Liver (tissue), 9 donors: ENCODE measurements around the gene ABCB4. TPM values are rescaled to one million over a fixed set of nuclear protein-coding genes. Genes with fewer than 3 reads are reported as not detected.

ENCODE experiments used
- DNase-seq: peaks from one replicate; pipeline ENCODE4 v3.0.0-alpha.2; 2017; ENCODE audit warnings: low spot score
- H3K27ac ChIP-seq, 2 donors: one replicate each; pipeline ENCODE4 v1.7.0; 2013; ENCODE audit warnings: inconsistent platforms in 2 of 2, low read length in 2 of 2, control low read depth in 1 of 2, low read depth in 1 of 2, mild to moderate bottlenecking in 1 of 2
- H3K27me3 ChIP-seq, 4 donors: one replicate each; pipeline versions ENCODE4 v1.6.1 to v1.7.0; 2013; ENCODE audit warnings: low read length in 3 of 4, inconsistent platforms in 1 of 4, mild to moderate bottlenecking in 1 of 4, moderate library complexity in 1 of 4; ENCODE audit not compliant: control insufficient read depth in 4 of 4, insufficient read depth in 4 of 4
- H3K36me3 ChIP-seq, 4 donors: one replicate each; pipeline versions ENCODE4 v1.6.1 to v1.7.0; 2013; ENCODE audit warnings: low read length in 3 of 4, mild to moderate bottlenecking in 3 of 4, low read depth in 1 of 4, moderate library complexity in 1 of 4; ENCODE audit not compliant: control insufficient read depth in 4 of 4, insufficient read depth in 3 of 4
- H3K4me1 ChIP-seq, 4 donors: one replicate each; pipeline versions ENCODE4 v1.6.1 to v1.7.0; 2013; ENCODE audit warnings: low read length in 3 of 4, mild to moderate bottlenecking in 3 of 4, moderate library complexity in 1 of 4; ENCODE audit not compliant: control insufficient read depth in 4 of 4, insufficient read depth in 4 of 4
- H3K4me3 ChIP-seq, 3 donors: one replicate each; pipeline versions ENCODE4 v1.6.1 to v1.7.0; 2013; ENCODE audit warnings: low read length in 3 of 3, control low read depth in 1 of 3, low read depth in 1 of 3, mild to moderate bottlenecking in 1 of 3
- H3K9ac ChIP-seq, 2 donors: one replicate each; pipeline ENCODE4 v1.7.0; 2013; ENCODE audit warnings: low read length in 2 of 2, mild to moderate bottlenecking in 2 of 2, moderate library complexity in 2 of 2, control low read depth in 1 of 2, low read depth in 1 of 2
- H3K9me3 ChIP-seq, 4 donors: one replicate each; pipeline versions ENCODE4 v1.6.1 to v1.7.0; 2013; ENCODE audit warnings: low read length in 3 of 4; ENCODE audit not compliant: control insufficient read depth in 4 of 4
- ATF3 ChIP-seq: IDR thresholded peaks from 2 replicates; pipeline ENCODE4 v1.6.1; 2016; ENCODE audit warnings: antibody characterized with exemption
- EGR1 ChIP-seq, 2 donors: IDR thresholded peaks; 2 replicates each; pipeline ENCODE4 v1.6.1; 2016 to 2018; ENCODE audit warnings: antibody characterized with exemption in 2 of 2, low read depth in 2 of 2
- FOXA1 ChIP-seq: IDR thresholded peaks from 2 replicates; pipeline ENCODE4 v1.6.1; 2016; ENCODE audit warnings: antibody characterized with exemption
- FOXA2 ChIP-seq: IDR thresholded peaks from 2 replicates; pipeline ENCODE4 v1.6.1; 2016; ENCODE audit warnings: antibody characterized with exemption
- HNF4A ChIP-seq, 2 donors: conservative IDR thresholded peaks; 2 replicates each; pipeline ENCODE4 v1.6.1; 2016; ENCODE audit warnings: antibody characterized with exemption in 2 of 2, mild to moderate bottlenecking in 2 of 2
- MAX ChIP-seq: IDR thresholded peaks from 2 replicates; pipeline ENCODE4 v1.6.1; 2016; ENCODE audit warnings: antibody characterized with exemption
- RAD21 ChIP-seq, 2 donors: IDR thresholded peaks; 2 replicates each; pipeline ENCODE4 v1.6.1; 2016; ENCODE audit warnings: antibody characterized with exemption in 2 of 2, mild to moderate bottlenecking in 2 of 2
- RXRA ChIP-seq, 2 donors: IDR thresholded peaks; 2 replicates each; pipeline ENCODE4 v1.6.1; 2017 to 2018; ENCODE audit warnings: antibody characterized with exemption in 2 of 2, mild to moderate bottlenecking in 1 of 2
- YY1 ChIP-seq: IDR thresholded peaks from 2 replicates; pipeline ENCODE4 v1.6.1; 2016; ENCODE audit warnings: antibody characterized with exemption, mild to moderate bottlenecking
- WGBS: extraction: QIAGEN DNeasy Blood & Tissue Kit; methylation state at CpG from one replicate; pipeline ENCODE4 v1.1.7; 2013; 5-methylcytosine and 5-hydroxymethylcytosine counted together
- polyA plus RNA-seq, 2 donors: library from polyadenylated mRNA; stranded (reverse) in 1 of 2; unstranded in 1 of 2; fragments of 200-250 nt in 1 of 2; fragments of >200 nt in 1 of 2; fragmentation: Nextera tagmentation in 1 of 2; extraction: Ambion mirVana in 1 of 2; gene quantifications; one replicate each; pipeline versions ENCODE4 v1.2.1 to v1.2.3, GENCODE V29; 2013 to 2015
- total RNA-seq, 2 donors: library from RNA; depleted of rRNA; stranded (reverse); fragments of >200 nt; gene quantifications; one replicate each; pipeline ENCODE4 v1.2.3, GENCODE V29; 2014
- TF ChIP-seq, protein P1 (sequence below): IDR thresholded peaks from 2 replicates; pipeline ENCODE4 v1.6.1; 2016; ENCODE audit warnings: antibody characterized with exemption
- TF ChIP-seq, protein P2 (sequence below): fragments of 150-350 bp; IDR thresholded peaks from 2 replicates; pipeline ENCODE4 v1.5.1; 2017; ENCODE audit warnings: improper control_type of control experiment, low read depth, low read length; ENCODE audit not compliant: missing input control
- donor health status: healthy.
- donor health status: healthy.
- donor health status: healthy.
- donor health status: healthy.
- donor health status: healthy.

ABCB4 gene
- total and polyA plus RNA-seq, 4 donors, result 6.7 to 409 (median 77.6) TPM

DNA sequence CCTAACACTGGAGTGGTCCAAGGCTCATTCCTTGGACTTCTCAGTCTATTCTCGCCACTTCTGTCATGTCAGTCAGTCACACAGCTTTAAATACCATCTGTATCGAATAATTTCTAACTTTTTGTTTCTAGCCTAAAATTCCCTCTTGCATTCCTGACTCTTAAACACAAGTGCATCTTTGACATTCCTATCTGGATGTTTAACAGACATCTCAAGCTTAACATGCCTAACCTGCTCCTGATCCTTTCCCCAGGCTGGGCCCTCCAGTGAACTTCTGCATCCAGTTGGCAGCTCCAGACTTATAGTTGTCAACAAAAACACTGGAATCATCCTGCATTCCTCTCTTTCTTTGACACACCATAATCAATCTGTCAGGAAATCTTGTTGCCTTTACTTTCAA is 4.5 kb upstream of the ABCB4 start (continued):
- TF ChIP-seq, protein P1, sequence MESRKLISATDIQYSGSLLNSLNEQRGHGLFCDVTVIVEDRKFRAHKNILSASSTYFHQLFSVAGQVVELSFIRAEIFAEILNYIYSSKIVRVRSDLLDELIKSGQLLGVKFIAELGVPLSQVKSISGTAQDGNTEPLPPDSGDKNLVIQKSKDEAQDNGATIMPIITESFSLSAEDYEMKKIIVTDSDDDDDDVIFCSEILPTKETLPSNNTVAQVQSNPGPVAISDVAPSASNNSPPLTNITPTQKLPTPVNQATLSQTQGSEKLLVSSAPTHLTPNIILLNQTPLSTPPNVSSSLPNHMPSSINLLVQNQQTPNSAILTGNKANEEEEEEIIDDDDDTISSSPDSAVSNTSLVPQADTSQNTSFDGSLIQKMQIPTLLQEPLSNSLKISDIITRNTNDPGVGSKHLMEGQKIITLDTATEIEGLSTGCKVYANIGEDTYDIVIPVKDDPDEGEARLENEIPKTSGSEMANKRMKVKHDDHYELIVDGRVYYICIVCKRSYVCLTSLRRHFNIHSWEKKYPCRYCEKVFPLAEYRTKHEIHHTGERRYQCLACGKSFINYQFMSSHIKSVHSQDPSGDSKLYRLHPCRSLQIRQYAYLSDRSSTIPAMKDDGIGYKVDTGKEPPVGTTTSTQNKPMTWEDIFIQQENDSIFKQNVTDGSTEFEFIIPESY, result no peak
- no peak for TF ChIP-seq MAX

- no peaks in the 10 kb centered on the region for H3K9me3 ChIP-seq
- H3K27ac ChIP-seq, result peak overlapping the region; percentile 79 to 98
- peaks cover 1 to 39% (median 7%) of the 10 kb centered on the region in 4 donors for H3K4me1 ChIP-seq
- no peak for DNase-seq
- peak overlapping the region in 2 of 3 donors; percentile 48 to 56 for H3K4me3 ChIP-seq
- no peaks in the 10 kb centered on the region for H3K27me3 ChIP-seq
- TF ChIP-seq EGR1 (IDR thresholded peaks at IDR 0.05; ENCODE audit: low read depth in 2 of 2), result no peak
- TF ChIP-seq FOXA1, result no peak
- TF ChIP-seq FOXA2, result no peak
- TF ChIP-seq HNF4A (conservative IDR thresholded peaks at IDR 0.05), result no peak
- no peak for TF ChIP-seq ATF3
- 66% methylated on average over 8 of the region's 8 CpGs for WGBS
- no peak overlapping the region for H3K9ac ChIP-seq
- peaks cover 0 to 2% (median 0%) of the 10 kb centered on the region in 4 donors for H3K36me3 ChIP-seq
Measured at GRCh38 chr7:87476179-87476557, 688 bp upstream of the ABCB4 start.

DNA sequence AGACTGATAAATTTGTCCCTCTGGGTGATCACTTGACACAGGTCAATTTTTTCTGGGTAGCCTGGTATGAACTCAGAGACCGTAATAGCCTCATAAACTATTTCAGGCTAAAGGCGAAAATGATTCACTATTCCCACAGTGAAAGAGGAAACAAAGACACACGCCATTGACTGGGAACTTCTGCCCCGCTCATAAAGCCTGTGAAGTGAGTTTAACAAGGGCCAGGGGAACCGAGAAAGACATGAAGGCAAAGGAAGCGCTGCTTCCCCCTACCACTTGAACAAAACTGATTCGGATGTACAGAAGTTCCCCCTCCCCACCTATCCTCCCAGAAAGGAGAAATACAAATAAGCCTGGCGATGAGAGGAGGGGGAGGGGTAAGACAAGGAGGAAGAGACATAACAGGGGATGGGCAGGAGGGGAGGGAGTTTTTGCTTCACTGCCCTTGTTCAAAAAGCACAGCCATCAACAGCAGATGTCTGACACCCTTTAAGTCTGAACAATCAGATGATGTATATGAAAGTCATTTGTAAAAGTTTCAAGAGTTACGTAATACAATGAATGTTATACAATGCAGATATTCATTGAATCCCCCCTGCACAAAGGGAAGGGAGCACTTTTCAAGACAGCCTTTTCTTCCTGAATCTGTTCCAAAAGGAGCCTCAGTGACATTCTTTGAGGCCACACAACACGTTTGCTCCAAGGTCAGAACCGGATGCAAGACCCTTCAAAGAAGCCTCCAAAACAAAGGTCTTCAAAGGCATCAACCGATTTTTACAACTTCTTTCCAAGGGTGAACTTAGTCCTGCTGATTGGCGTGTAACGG is 734 bp downstream of the ABCB4 start:
- Histone ChIP-seq H3K27ac (peak overlapping the region; percentile 88 to 98), H3K9me3 (no peaks in the 10 kb centered on the region), H3K4me1 (peaks cover 0 to 29% (median 5%) of the 10 kb centered on the region in 4 donors), H3K4me3 (peak overlapping the region; percentile 56 to 95 (median 75)), H3K36me3 (peaks cover 0 to 2% (median 0%) of the 10 kb centered on the region in 4 donors), H3K9ac (peak overlapping the region; percentile 85 to 95), H3K27me3 (no peaks in the 10 kb centered on the region)
- WGBS, result 5% methylated on average over 14 of the region's 14 CpGs
- peak; percentile 18 for TF ChIP-seq YY1
- no peak for TF ChIP-seq FOXA1
- TF ChIP-seq EGR1 (IDR thresholded peaks at IDR 0.05; ENCODE audit: low read depth in 2 of 2), result peak in 1 of 2 donors; percentile 21
- peak in 1 of 2 donors; percentile 6 for TF ChIP-seq RAD21 (IDR thresholded peaks at IDR 0.05)
- TF ChIP-seq, protein P2, sequence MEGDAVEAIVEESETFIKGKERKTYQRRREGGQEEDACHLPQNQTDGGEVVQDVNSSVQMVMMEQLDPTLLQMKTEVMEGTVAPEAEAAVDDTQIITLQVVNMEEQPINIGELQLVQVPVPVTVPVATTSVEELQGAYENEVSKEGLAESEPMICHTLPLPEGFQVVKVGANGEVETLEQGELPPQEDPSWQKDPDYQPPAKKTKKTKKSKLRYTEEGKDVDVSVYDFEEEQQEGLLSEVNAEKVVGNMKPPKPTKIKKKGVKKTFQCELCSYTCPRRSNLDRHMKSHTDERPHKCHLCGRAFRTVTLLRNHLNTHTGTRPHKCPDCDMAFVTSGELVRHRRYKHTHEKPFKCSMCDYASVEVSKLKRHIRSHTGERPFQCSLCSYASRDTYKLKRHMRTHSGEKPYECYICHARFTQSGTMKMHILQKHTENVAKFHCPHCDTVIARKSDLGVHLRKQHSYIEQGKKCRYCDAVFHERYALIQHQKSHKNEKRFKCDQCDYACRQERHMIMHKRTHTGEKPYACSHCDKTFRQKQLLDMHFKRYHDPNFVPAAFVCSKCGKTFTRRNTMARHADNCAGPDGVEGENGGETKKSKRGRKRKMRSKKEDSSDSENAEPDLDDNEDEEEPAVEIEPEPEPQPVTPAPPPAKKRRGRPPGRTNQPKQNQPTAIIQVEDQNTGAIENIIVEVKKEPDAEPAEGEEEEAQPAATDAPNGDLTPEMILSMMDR, result no peak
- peak; percentile 44 to 57 for TF ChIP-seq RXRA (IDR thresholded peaks at IDR 0.05)
- peak; percentile 7 to 27 for TF ChIP-seq HNF4A (conservative IDR thresholded peaks at IDR 0.05)
- DNase-seq, result no peak
